Neural cell (in vitro differentiated cells): Measurements from ENCODE around the gene ADTRP.

Source experiments
- CTCF ChIP-seq: fragments of 450-650 bp; IDR thresholded peaks from 2 replicates; pipeline ENCODE4 v1.5.1; 2014; ENCODE audit warnings: antibody characterized with exemption, mild to moderate bottlenecking, moderate library complexity; ENCODE audit not compliant: poor library complexity, severe bottlenecking
- EP300 ChIP-seq: fragments of 450-650 bp; conservative IDR thresholded peaks from 2 replicates; pipeline ENCODE4 v1.6.1; 2014; ENCODE audit warnings: antibody characterized with exemption, mild to moderate bottlenecking, moderate library complexity; ENCODE audit not compliant: poor library complexity, severe bottlenecking
- EZH2 ChIP-seq: fragments of 200-600, 300-800 bp; shearing (Covaris generic), sonication (generic); IDR thresholded peaks from 2 replicates; pipeline ENCODE4 v1.6.1; 2014; ENCODE audit warnings: antibody characterized with exemption, low read length, borderline replicate concordance, mild to moderate bottlenecking; ENCODE audit not compliant: insufficient read depth, poor library complexity, severe bottlenecking
- MXI1 ChIP-seq: fragments of 450-650 bp; conservative IDR thresholded peaks from 2 replicates; pipeline ENCODE4 v1.6.1; 2014; ENCODE audit warnings: antibody characterized with exemption, mild to moderate bottlenecking; ENCODE audit not compliant: poor library complexity, severe bottlenecking
- POLR2AphosphoS5 ChIP-seq: IDR thresholded peaks from 2 replicates; pipeline ENCODE4 v1.6.1; 2012
- RAD21 ChIP-seq: fragments of 450-650 bp; conservative IDR thresholded peaks from 2 replicates; pipeline ENCODE4 v1.6.1; 2014; ENCODE audit warnings: antibody characterized with exemption, mild to moderate bottlenecking, moderate library complexity
- REST ChIP-seq: IDR thresholded peaks from 2 replicates; pipeline ENCODE4 v1.6.1; 2012; ENCODE audit warnings: borderline replicate concordance
- SMC3 ChIP-seq: fragments of 450-650 bp; conservative IDR thresholded peaks from 2 replicates; pipeline ENCODE4 v1.6.1; 2014; ENCODE audit warnings: antibody characterized with exemption, mild to moderate bottlenecking, moderate library complexity; ENCODE audit not compliant: poor library complexity
- TAF1 ChIP-seq: IDR thresholded peaks from 2 replicates; pipeline ENCODE4 v1.6.1; 2012; ENCODE audit warnings: low read depth

- TF ChIP-seq CTCF = no peak
- no peak for TF ChIP-seq TAF1
- no peak for TF ChIP-seq POLR2AphosphoS5
- TF ChIP-seq EP300 = no peak
- no peak for TF ChIP-seq SMC3
- no peak for TF ChIP-seq RAD21
- TF ChIP-seq MXI1 = no peak
- TF ChIP-seq REST = no peak
- TF ChIP-seq EZH2 = no peak
Measured at GRCh38 chr6:11710311-11710761, 68.3 kb downstream of the ADTRP start.
